ENCODE data around the gene TUG1.

TUG1 gene

GRCh38 chr22:30968924-30969531 lies at the start of gene TUG1:
Gene TUG1, plus strand, starts transcription at chr22:30969265.
- peak; percentile 100 for DNase-seq (ENCODE audit: low spot score)

- no peak for DNase-seq (ENCODE audit: low spot score)
These were observed 49.1 kb upstream of the TUG1 start for GRCh38 chr22:30919973-30920372.

- peak; percentile 87 for DNase-seq (ENCODE audit: low spot score)
These were observed 48.7 kb upstream of the TUG1 start for GRCh38 chr22:30920407-30920806.

GRCh38 chr22:30921108-30921507 lies 48.0 kb upstream of the TUG1 start:
- DNase-seq (ENCODE audit: low spot score): no peak

- no peak for DNase-seq (ENCODE audit: low spot score)
These were observed 46.9 kb upstream of the TUG1 start for GRCh38 chr22:30922151-30922611.

GRCh38 chr22:30923168-30923900 lies 45.7 kb upstream of the TUG1 start:
- no peak for DNase-seq (ENCODE audit: low spot score)

- DNase-seq (ENCODE audit: low spot score): no peak
These were observed 43.4 kb upstream of the TUG1 start for GRCh38 chr22:30925667-30926066.

GRCh38 chr22:30926706-30927105 lies 42.4 kb upstream of the TUG1 start:
- DNase-seq (ENCODE audit: low spot score): no peak

- no peak for DNase-seq (ENCODE audit: low spot score)
These were observed 41.3 kb upstream of the TUG1 start for GRCh38 chr22:30927806-30928205.

GRCh38 chr22:30928401-30928800 lies 40.7 kb upstream of the TUG1 start:
- DNase-seq (ENCODE audit: low spot score): no peak

- no peak for DNase-seq (ENCODE audit: low spot score)
These were observed 38.8 kb upstream of the TUG1 start for GRCh38 chr22:30930228-30930627.

- no peak for DNase-seq (ENCODE audit: low spot score)
These were observed 37.3 kb upstream of the TUG1 start for GRCh38 chr22:30931541-30932300.

- no peak for DNase-seq (ENCODE audit: low spot score)
These were observed 36.4 kb upstream of the TUG1 start for GRCh38 chr22:30932661-30933060.

GRCh38 chr22:30933457-30933856 lies 35.6 kb upstream of the TUG1 start:
- no peak for DNase-seq (ENCODE audit: low spot score)

- no peak for DNase-seq (ENCODE audit: low spot score)
These were observed 35.0 kb upstream of the TUG1 start for GRCh38 chr22:30934053-30934452.

- no peak for DNase-seq (ENCODE audit: low spot score)
These were observed 28.2 kb upstream of the TUG1 start for GRCh38 chr22:30940685-30941362.

GRCh38 chr22:30941363-30941740 lies 27.7 kb upstream of the TUG1 start:
- no peak for DNase-seq (ENCODE audit: low spot score)

- DNase-seq (ENCODE audit: low spot score): no peak
These were observed 25.7 kb upstream of the TUG1 start for GRCh38 chr22:30943368-30943767.

GRCh38 chr22:30944986-30945385 lies 24.1 kb upstream of the TUG1 start:
- DNase-seq (ENCODE audit: low spot score): no peak

- DNase-seq (ENCODE audit: low spot score): no peak
These were observed 23.4 kb upstream of the TUG1 start for GRCh38 chr22:30945653-30946052.

GRCh38 chr22:30946354-30946753 lies 22.7 kb upstream of the TUG1 start:
- no peak for DNase-seq (ENCODE audit: low spot score)

- DNase-seq (ENCODE audit: low spot score): no peak
These were observed 21.8 kb upstream of the TUG1 start for GRCh38 chr22:30947173-30947815.

Measured in iPS-NIHi11 (cell line).